Gastrocnemius medialis (tissue), 4 donors: Measurements from ENCODE around the gene DDA1.

Experiments
- CTCF ChIP-seq, 5 experiments: fragments of 450-650 bp in 3 of 5; fragments of 200-600 bp in 2 of 5; sonication (generic) in 2 of 5; IDR thresholded peaks in 4 of 5; conservative IDR thresholded peaks in 1 of 5; 1 replicate in 4 of 5; 2 replicates in 1 of 5; pipeline ENCODE4 v1.5.1; 2016 to 2019; ENCODE audit warnings: antibody characterized with exemption in 5 of 5, mild to moderate bottlenecking in 3 of 5, moderate library complexity in 3 of 5
- POLR2A ChIP-seq, 2 donors: fragments of 450-650 bp; IDR thresholded peaks; one replicate each; pipeline ENCODE4 v1.6.1; 2017; ENCODE audit warnings: antibody characterized with exemption in 2 of 2, mild to moderate bottlenecking in 2 of 2, moderate library complexity in 2 of 2

GRCh38 chr19:17325881-17326594, 16.7 kb downstream of the DDA1 start:
- TF ChIP-seq CTCF (IDR thresholded peaks at IDR 0.05 in 4 of 5, conservative IDR thresholded peaks at IDR 0.05 in 1 of 5) (no peak), POLR2A (IDR thresholded peaks at IDR 0.05) (no peak)
